Lower leg skin (tissue), 4 donors: ENCODE measurements around the gene MBD5. TPM values are rescaled to one million over a fixed set of nuclear protein-coding genes. Genes with fewer than 3 reads are reported as not detected.
"Not testable (repeated sequence)": the region's sequence is repeated elsewhere in the genome, so short reads cannot be mapped to it uniquely, and the experiment has no call there.

Source experiments
- DNase-seq, 2 donors: peaks; one replicate each; pipeline ENCODE4 v3.0.0-alpha.2; 2019; ENCODE audit warnings: low spot score in 2 of 2
- H3K4me3 ChIP-seq: fragments of 200-600 bp; sonication (generic); 2 replicates; pipeline ENCODE4 v1.5.1; 2017; ENCODE audit warnings: mild to moderate bottlenecking, low read depth; ENCODE audit not compliant: poor library complexity, severe bottlenecking
- CTCF ChIP-seq, 3 donors: fragments of 450-650 bp; IDR thresholded peaks; one replicate each; pipeline ENCODE4 v1.5.1; 2016; ENCODE audit warnings: antibody characterized with exemption in 3 of 3, mild to moderate bottlenecking in 3 of 3, moderate library complexity in 2 of 3
- POLR2A ChIP-seq, 2 donors: fragments of 450-650 bp; IDR thresholded peaks; one replicate each; pipeline ENCODE4 v1.6.1; 2016 to 2017; ENCODE audit warnings: antibody characterized with exemption in 2 of 2, mild to moderate bottlenecking in 1 of 2, moderate library complexity in 1 of 2
- WGBS, 2 donors: methylation state at CpG; one replicate each; pipeline ENCODE4 v1.1.5; 2018; 5-methylcytosine and 5-hydroxymethylcytosine counted together
- intact Hi-C: fragments of 100-400 bp; cut with DNase I; formaldehyde crosslinking; loops from one replicate; pipeline ENCODE4 v1.15.0; 2023; ENCODE audit warnings: low total_unique reads
- total RNA-seq, 4 donors: library from RNA; depleted of rRNA; stranded (reverse); fragments of >200 nt; gene quantifications; one replicate each; pipeline ENCODE4 v1.1.0, GENCODE V29; 2016

MBD5 gene
- total RNA-seq, 4 donors from 2014 or later = 13.5 to 22.3 (median 17.4) TPM

- 82 to 98% methylated on average over 6 of the region's 6 CpGs for WGBS, 2 donors
- no peak for DNase-seq
- intact Hi-C loops = no loop called here
- H3K4me3 ChIP-seq = no peak overlapping the region
- TF ChIP-seq CTCF (IDR thresholded peaks at IDR 0.05) = no peak
- TF ChIP-seq POLR2A (IDR thresholded peaks at IDR 0.05) = no peak
Measured at GRCh38 chr2:148542614-148543013, 521.7 kb downstream of the MBD5 start.

- H3K4me3 ChIP-seq, DNase-seq, intact Hi-C loops: not testable (repeated sequence)
- WGBS, 2 donors = 91 to 97% methylated on average over 5 of the region's 5 CpGs
Measured at GRCh38 chr2:148543088-148543540, 522.2 kb downstream of the MBD5 start.

GRCh38 chr2:148545390-148546256 lies 524.7 kb downstream of the MBD5 start:
- intact Hi-C loops = no loop called here
- no peak overlapping the region for H3K4me3 ChIP-seq
- 87 to 88% methylated on average over 8 of the region's 8 CpGs for WGBS, 2 donors
- DNase-seq = no peak
- TF ChIP-seq POLR2A (IDR thresholded peaks at IDR 0.05) (no peak), CTCF (IDR thresholded peaks at IDR 0.05) (no peak)

GRCh38 chr2:148546270-148546669 lies 525.4 kb downstream of the MBD5 start:
- no peak for DNase-seq
- no peak for TF ChIP-seq CTCF (IDR thresholded peaks at IDR 0.05)
- TF ChIP-seq POLR2A (IDR thresholded peaks at IDR 0.05) = no peak
- intact Hi-C loops = no loop called here
- 90 to 96% methylated on average over 1 of the region's 1 CpG for WGBS, 2 donors
- no peak overlapping the region for H3K4me3 ChIP-seq

GRCh38 chr2:148548716-148549400 lies 528.0 kb downstream of the MBD5 start:
- intact Hi-C loops = no loop called here
- no peak overlapping the region for H3K4me3 ChIP-seq
- no peak for DNase-seq
- WGBS, 2 donors = 84 to 86% methylated on average over 7 of the region's 7 CpGs
- TF ChIP-seq CTCF (IDR thresholded peaks at IDR 0.05) = no peak
- no peak for TF ChIP-seq POLR2A (IDR thresholded peaks at IDR 0.05)

GRCh38 chr2:148552675-148553331 lies 531.9 kb downstream of the MBD5 start:
- WGBS, 2 donors = 69 to 74% methylated on average over 9 of the region's 9 CpGs
- TF ChIP-seq POLR2A (IDR thresholded peaks at IDR 0.05) (no peak), CTCF (IDR thresholded peaks at IDR 0.05) (no peak)
- no peak for DNase-seq
- no peak overlapping the region for H3K4me3 ChIP-seq
- intact Hi-C loops = no loop called here
